Osteoblast (primary cell): ENCODE data around the gene MUSK. TPM values are rescaled to one million over a fixed set of nuclear protein-coding genes. Genes with fewer than 3 reads are reported as not detected.
A peak's percentile ranks its signal among the peaks of the same experiment; 100 is the strongest.

Experiments used
- DNase-seq: peaks from one replicate; pipeline ENCODE4 v3.0.0; 2011; ENCODE audit warnings: low spot score, mixed read lengths; ENCODE audit not compliant: insufficient read length; ENCODE audit errors: missing footprints
- H2AFZ ChIP-seq: 2 replicates; pipeline ENCODE4 v1.6.0; 2011; ENCODE audit warnings: mild to moderate bottlenecking, low read length
- H3K27ac ChIP-seq: 2 replicates; pipeline ENCODE4 v1.5.1; 2011; ENCODE audit warnings: mild to moderate bottlenecking, low read depth, low read length, moderate library complexity
- H3K27me3 ChIP-seq: 2 replicates; pipeline ENCODE4 v1.6.0; 2012; ENCODE audit warnings: mild to moderate bottlenecking, control low read depth, inconsistent platforms, low read length, moderate library complexity; ENCODE audit not compliant: insufficient read depth
- H3K36me3 ChIP-seq: 2 replicates; pipeline ENCODE4 v1.5.1; 2011; ENCODE audit warnings: mild to moderate bottlenecking, low read length, control low read depth, moderate library complexity; ENCODE audit not compliant: insufficient read depth
- H3K4me1 ChIP-seq: 2 replicates; pipeline ENCODE4 v1.5.1; 2011; ENCODE audit warnings: mild to moderate bottlenecking, low read length, control low read depth, moderate library complexity; ENCODE audit not compliant: insufficient read depth
- H3K4me2 ChIP-seq: 2 replicates; pipeline ENCODE4 v1.6.0; 2011; ENCODE audit warnings: mild to moderate bottlenecking, low read length; ENCODE audit not compliant: insufficient read depth
- H3K4me3 ChIP-seq: fragments of 200-600 bp; sonication (generic); 3 replicates; pipeline ENCODE4 v1.5.1; 2012; ENCODE audit warnings: mild to moderate bottlenecking, low read length, inconsistent platforms; ENCODE audit not compliant: insufficient read depth
- H3K79me2 ChIP-seq: 2 replicates; pipeline ENCODE4 v1.6.0; 2012; ENCODE audit warnings: mild to moderate bottlenecking, low read length, control low read depth, inconsistent platforms; ENCODE audit not compliant: insufficient read depth
- H3K9me3 ChIP-seq: 2 replicates; pipeline ENCODE4 v1.5.1; 2011; ENCODE audit warnings: low read depth, low read length, control low read depth
- H4K20me1 ChIP-seq: 2 replicates; pipeline ENCODE4 v1.6.0; 2012; ENCODE audit warnings: mild to moderate bottlenecking, low read length, control low read depth; ENCODE audit not compliant: insufficient read depth
- CTCF ChIP-seq: IDR thresholded peaks from 2 replicates; pipeline ENCODE4 v1.5.1; 2011; ENCODE audit warnings: mild to moderate bottlenecking, low read depth, low read length, moderate library complexity; ENCODE audit errors: extremely low read depth
- total RNA-seq: library from RNA; depleted of rRNA; stranded (reverse); fragments of >200 nt; gene quantifications from 2 replicates; pipeline ENCODE4 v1.2.3, GENCODE V29; 2012

Gene MUSK
- total RNA-seq, 1 donor: under 0.01 TPM

GRCh38 chr9:110832926-110833325 lies 164.3 kb downstream of the MUSK start:
- Histone ChIP-seq H3K36me3 (no peaks in the 10 kb centered on the region), H3K27ac (no peak overlapping the region)
- DNase-seq: no peak

GRCh38 chr9:110835404-110835803 lies 166.8 kb downstream of the MUSK start:
- H3K4me1 ChIP-seq: peaks cover 24% of the 10 kb centered on the region
- no peaks in the 10 kb centered on the region for H3K27me3 ChIP-seq
- no peaks in the 10 kb centered on the region for H3K9me3 ChIP-seq
- peak overlapping the region; percentile 59 for H3K27ac ChIP-seq
- DNase-seq: peak; percentile 53
- peak overlapping the region; percentile 53 for H3K4me2 ChIP-seq
- no peak overlapping the region for H3K4me3 ChIP-seq
- no peak for TF ChIP-seq CTCF
- H4K20me1 ChIP-seq: no peaks in the 10 kb centered on the region
- no peaks in the 10 kb centered on the region for H3K79me2 ChIP-seq
- H3K36me3 ChIP-seq: no peaks in the 10 kb centered on the region
- no peak overlapping the region for H2AFZ ChIP-seq

More at GRCh38 chr9:110832926-110833325, 164.3 kb downstream of the MUSK start:
- Histone ChIP-seq H3K4me1 (peaks cover 26% of the 10 kb centered on the region), H3K79me2 (no peaks in the 10 kb centered on the region), H2AFZ (peak overlapping the region; percentile 35), H3K4me3 (no peak overlapping the region), H3K9me3 (no peaks in the 10 kb centered on the region), H4K20me1 (no peaks in the 10 kb centered on the region), H3K4me2 (no peak overlapping the region), H3K27me3 (no peaks in the 10 kb centered on the region)
- no peak for TF ChIP-seq CTCF

- no peaks in the 10 kb centered on the region for H3K36me3 ChIP-seq
- H3K4me1 ChIP-seq: peaks cover 24% of the 10 kb centered on the region
- H3K4me2 ChIP-seq: peak overlapping the region; percentile 53
- no peaks in the 10 kb centered on the region for H3K9me3 ChIP-seq
- H4K20me1 ChIP-seq: no peaks in the 10 kb centered on the region
- TF ChIP-seq CTCF: no peak
- H3K27me3 ChIP-seq: no peaks in the 10 kb centered on the region
- peak overlapping the region; percentile 59 for H3K27ac ChIP-seq
- DNase-seq: peak; percentile 51
- no peaks in the 10 kb centered on the region for H3K79me2 ChIP-seq
- H2AFZ ChIP-seq: no peak overlapping the region
- H3K4me3 ChIP-seq: no peak overlapping the region
Measured at GRCh38 chr9:110835859-110836271, 167.3 kb downstream of the MUSK start.

GRCh38 chr9:110837401-110838005 lies 168.9 kb downstream of the MUSK start:
- Histone ChIP-seq H3K4me1 (peaks cover 30% of the 10 kb centered on the region), H3K27ac (no peak overlapping the region), H3K4me2 (no peak overlapping the region), H3K27me3 (no peaks in the 10 kb centered on the region), H3K36me3 (no peaks in the 10 kb centered on the region), H2AFZ (no peak overlapping the region), H3K4me3 (no peak overlapping the region), H4K20me1 (no peaks in the 10 kb centered on the region), H3K9me3 (no peaks in the 10 kb centered on the region), H3K79me2 (no peaks in the 10 kb centered on the region)
- no peak for TF ChIP-seq CTCF
- no peak for DNase-seq
